Measurements from ENCODE around the gene GMFB.

GMFB gene

DNA sequence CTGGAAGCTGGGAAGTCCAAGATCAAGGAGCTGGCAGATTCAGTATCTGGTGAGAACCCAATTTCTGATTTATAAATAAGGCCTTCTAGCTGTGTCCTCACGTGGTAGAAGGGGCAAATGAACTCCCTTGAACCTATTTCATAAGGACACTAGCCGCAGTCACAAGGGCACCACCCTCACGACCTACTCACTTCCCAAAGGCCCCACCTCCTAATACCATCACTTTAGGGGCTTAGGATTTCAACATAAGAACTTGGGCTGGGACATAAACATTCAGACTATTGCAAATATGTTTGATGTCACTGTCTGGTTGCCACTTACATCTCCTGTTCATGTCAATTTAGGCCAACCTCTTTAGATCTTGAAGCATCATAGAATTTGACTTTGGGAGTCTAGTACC, 36.8 kb downstream of the GMFB start:
- ChIA-PET CTCF (interaction anchor here (0.6 kb wide), 2 partner anchors 56 to 84 kb away, joined by 3 read pairs; no protein-coding TSS in a partner anchor), POLR2A (interaction anchor here (0.7 kb wide), 1 partner anchor 11 kb away, joined by 3 read pairs; no protein-coding TSS in a partner anchor)
- H3K4me1 ChIP-seq (ENCODE audit: control insufficient read depth, insufficient read depth, low read length): no peaks in the 10 kb centered on the region

More for the DNA sequence above, 36.8 kb downstream of the GMFB start:
- no peaks in the 10 kb centered on the region for H3K9me3 ChIP-seq (ENCODE audit: control insufficient read depth, insufficient read depth, low read depth, low read length)
- H3K36me3 ChIP-seq (ENCODE audit: control insufficient read depth in 2 of 2, insufficient read depth in 1 of 2, low read length in 2 of 2): no peaks in the 10 kb centered on the region; a peak in 1 of 3 replicates
- no peak overlapping the region for H3K27ac ChIP-seq (ENCODE audit: extremely low read depth, low read depth, low read length)
- no peak for TF ChIP-seq ZNF140 (tag by site-specific recombination; IDR thresholded peaks at IDR 0.05)
- TF ChIP-seq, protein P1, sequence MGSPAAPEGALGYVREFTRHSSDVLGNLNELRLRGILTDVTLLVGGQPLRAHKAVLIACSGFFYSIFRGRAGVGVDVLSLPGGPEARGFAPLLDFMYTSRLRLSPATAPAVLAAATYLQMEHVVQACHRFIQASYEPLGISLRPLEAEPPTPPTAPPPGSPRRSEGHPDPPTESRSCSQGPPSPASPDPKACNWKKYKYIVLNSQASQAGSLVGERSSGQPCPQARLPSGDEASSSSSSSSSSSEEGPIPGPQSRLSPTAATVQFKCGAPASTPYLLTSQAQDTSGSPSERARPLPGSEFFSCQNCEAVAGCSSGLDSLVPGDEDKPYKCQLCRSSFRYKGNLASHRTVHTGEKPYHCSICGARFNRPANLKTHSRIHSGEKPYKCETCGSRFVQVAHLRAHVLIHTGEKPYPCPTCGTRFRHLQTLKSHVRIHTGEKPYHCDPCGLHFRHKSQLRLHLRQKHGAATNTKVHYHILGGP (tag by site-specific recombination; IDR thresholded peaks at IDR 0.05): no peak
- TF ChIP-seq ZNF548 (tag by site-specific recombination; IDR thresholded peaks at IDR 0.05): no peak
- TF ChIP-seq, protein P2, sequence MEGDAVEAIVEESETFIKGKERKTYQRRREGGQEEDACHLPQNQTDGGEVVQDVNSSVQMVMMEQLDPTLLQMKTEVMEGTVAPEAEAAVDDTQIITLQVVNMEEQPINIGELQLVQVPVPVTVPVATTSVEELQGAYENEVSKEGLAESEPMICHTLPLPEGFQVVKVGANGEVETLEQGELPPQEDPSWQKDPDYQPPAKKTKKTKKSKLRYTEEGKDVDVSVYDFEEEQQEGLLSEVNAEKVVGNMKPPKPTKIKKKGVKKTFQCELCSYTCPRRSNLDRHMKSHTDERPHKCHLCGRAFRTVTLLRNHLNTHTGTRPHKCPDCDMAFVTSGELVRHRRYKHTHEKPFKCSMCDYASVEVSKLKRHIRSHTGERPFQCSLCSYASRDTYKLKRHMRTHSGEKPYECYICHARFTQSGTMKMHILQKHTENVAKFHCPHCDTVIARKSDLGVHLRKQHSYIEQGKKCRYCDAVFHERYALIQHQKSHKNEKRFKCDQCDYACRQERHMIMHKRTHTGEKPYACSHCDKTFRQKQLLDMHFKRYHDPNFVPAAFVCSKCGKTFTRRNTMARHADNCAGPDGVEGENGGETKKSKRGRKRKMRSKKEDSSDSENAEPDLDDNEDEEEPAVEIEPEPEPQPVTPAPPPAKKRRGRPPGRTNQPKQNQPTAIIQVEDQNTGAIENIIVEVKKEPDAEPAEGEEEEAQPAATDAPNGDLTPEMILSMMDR (tag by site-specific recombination; IDR thresholded peaks at IDR 0.05): no peak
- no peak for TF ChIP-seq ZNF248 (tag by site-specific recombination; IDR thresholded peaks at IDR 0.05)
- TF ChIP-seq ZNF660 (tag by site-specific recombination; IDR thresholded peaks at IDR 0.05): no peak
- no peak for TF ChIP-seq ZFHX2 (tag by site-specific recombination; conservative IDR thresholded peaks at IDR 0.05)
- TF ChIP-seq ZNF561 (tag by site-specific recombination; IDR thresholded peaks at IDR 0.05; ENCODE audit: borderline replicate concordance): no peak
- no peak for TF ChIP-seq SP3 (tag by site-specific recombination; IDR thresholded peaks at IDR 0.05)
- TF ChIP-seq BCL11B (tag by site-specific recombination; IDR thresholded peaks at IDR 0.05; ENCODE audit: low read depth): no peak
- TF ChIP-seq, protein P3, sequence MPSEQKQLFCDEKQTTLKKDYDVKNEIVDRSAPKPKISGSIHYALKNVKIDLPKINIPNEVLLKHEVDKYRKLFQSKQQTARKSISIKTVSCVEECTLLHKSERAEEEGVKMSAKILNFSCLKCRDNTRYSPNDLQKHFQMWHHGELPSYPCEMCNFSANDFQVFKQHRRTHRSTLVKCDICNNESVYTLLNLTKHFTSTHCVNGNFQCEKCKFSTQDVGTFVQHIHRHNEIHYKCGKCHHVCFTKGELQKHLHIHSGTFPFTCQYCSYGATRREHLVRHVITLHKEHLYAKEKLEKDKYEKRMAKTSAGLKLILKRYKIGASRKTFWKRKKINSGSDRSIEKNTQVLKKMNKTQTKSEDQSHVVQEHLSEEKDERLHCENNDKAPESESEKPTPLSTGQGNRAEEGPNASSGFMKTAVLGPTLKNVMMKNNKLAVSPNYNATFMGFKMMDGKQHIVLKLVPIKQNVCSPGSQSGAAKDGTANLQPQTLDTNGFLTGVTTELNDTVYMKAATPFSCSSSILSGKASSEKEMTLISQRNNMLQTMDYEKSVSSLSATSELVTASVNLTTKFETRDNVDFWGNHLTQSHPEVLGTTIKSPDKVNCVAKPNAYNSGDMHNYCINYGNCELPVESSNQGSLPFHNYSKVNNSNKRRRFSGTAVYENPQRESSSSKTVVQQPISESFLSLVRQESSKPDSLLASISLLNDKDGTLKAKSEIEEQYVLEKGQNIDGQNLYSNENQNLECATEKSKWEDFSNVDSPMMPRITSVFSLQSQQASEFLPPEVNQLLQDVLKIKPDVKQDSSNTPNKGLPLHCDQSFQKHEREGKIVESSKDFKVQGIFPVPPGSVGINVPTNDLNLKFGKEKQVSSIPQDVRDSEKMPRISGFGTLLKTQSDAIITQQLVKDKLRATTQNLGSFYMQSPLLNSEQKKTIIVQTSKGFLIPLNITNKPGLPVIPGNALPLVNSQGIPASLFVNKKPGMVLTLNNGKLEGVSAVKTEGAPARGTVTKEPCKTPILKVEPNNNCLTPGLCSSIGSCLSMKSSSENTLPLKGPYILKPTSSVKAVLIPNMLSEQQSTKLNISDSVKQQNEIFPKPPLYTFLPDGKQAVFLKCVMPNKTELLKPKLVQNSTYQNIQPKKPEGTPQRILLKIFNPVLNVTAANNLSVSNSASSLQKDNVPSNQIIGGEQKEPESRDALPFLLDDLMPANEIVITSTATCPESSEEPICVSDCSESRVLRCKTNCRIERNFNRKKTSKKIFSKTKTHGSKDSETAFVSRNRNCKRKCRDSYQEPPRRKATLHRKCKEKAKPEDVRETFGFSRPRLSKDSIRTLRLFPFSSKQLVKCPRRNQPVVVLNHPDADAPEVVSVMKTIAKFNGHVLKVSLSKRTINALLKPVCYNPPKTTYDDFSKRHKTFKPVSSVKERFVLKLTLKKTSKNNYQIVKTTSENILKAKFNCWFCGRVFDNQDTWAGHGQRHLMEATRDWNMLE (tag by site-specific recombination; conservative IDR thresholded peaks at IDR 0.05; ENCODE audit: low read depth): no peak
- TF ChIP-seq ZNF169 (tag by site-specific recombination; IDR thresholded peaks at IDR 0.05): no peak
- no peak for TF ChIP-seq ZNF132 (tag by site-specific recombination; IDR thresholded peaks at IDR 0.05; ENCODE audit: borderline replicate concordance)
- TF ChIP-seq, protein P4, sequence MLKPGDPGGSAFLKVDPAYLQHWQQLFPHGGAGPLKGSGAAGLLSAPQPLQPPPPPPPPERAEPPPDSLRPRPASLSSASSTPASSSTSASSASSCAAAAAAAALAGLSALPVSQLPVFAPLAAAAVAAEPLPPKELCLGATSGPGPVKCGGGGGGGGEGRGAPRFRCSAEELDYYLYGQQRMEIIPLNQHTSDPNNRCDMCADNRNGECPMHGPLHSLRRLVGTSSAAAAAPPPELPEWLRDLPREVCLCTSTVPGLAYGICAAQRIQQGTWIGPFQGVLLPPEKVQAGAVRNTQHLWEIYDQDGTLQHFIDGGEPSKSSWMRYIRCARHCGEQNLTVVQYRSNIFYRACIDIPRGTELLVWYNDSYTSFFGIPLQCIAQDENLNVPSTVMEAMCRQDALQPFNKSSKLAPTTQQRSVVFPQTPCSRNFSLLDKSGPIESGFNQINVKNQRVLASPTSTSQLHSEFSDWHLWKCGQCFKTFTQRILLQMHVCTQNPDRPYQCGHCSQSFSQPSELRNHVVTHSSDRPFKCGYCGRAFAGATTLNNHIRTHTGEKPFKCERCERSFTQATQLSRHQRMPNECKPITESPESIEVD (tag by site-specific recombination; IDR thresholded peaks at IDR 0.05): no peak
- TF ChIP-seq SETDB1 (IDR thresholded peaks at IDR 0.05; ENCODE audit: insufficient read length, low read length): no peak
- TF ChIP-seq, protein P5, sequence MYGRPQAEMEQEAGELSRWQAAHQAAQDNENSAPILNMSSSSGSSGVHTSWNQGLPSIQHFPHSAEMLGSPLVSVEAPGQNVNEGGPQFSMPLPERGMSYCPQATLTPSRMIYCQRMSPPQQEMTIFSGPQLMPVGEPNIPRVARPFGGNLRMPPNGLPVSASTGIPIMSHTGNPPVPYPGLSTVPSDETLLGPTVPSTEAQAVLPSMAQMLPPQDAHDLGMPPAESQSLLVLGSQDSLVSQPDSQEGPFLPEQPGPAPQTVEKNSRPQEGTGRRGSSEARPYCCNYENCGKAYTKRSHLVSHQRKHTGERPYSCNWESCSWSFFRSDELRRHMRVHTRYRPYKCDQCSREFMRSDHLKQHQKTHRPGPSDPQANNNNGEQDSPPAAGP (tag by site-specific recombination; IDR thresholded peaks at IDR 0.05): no peak
- TF ChIP-seq, protein P6, sequence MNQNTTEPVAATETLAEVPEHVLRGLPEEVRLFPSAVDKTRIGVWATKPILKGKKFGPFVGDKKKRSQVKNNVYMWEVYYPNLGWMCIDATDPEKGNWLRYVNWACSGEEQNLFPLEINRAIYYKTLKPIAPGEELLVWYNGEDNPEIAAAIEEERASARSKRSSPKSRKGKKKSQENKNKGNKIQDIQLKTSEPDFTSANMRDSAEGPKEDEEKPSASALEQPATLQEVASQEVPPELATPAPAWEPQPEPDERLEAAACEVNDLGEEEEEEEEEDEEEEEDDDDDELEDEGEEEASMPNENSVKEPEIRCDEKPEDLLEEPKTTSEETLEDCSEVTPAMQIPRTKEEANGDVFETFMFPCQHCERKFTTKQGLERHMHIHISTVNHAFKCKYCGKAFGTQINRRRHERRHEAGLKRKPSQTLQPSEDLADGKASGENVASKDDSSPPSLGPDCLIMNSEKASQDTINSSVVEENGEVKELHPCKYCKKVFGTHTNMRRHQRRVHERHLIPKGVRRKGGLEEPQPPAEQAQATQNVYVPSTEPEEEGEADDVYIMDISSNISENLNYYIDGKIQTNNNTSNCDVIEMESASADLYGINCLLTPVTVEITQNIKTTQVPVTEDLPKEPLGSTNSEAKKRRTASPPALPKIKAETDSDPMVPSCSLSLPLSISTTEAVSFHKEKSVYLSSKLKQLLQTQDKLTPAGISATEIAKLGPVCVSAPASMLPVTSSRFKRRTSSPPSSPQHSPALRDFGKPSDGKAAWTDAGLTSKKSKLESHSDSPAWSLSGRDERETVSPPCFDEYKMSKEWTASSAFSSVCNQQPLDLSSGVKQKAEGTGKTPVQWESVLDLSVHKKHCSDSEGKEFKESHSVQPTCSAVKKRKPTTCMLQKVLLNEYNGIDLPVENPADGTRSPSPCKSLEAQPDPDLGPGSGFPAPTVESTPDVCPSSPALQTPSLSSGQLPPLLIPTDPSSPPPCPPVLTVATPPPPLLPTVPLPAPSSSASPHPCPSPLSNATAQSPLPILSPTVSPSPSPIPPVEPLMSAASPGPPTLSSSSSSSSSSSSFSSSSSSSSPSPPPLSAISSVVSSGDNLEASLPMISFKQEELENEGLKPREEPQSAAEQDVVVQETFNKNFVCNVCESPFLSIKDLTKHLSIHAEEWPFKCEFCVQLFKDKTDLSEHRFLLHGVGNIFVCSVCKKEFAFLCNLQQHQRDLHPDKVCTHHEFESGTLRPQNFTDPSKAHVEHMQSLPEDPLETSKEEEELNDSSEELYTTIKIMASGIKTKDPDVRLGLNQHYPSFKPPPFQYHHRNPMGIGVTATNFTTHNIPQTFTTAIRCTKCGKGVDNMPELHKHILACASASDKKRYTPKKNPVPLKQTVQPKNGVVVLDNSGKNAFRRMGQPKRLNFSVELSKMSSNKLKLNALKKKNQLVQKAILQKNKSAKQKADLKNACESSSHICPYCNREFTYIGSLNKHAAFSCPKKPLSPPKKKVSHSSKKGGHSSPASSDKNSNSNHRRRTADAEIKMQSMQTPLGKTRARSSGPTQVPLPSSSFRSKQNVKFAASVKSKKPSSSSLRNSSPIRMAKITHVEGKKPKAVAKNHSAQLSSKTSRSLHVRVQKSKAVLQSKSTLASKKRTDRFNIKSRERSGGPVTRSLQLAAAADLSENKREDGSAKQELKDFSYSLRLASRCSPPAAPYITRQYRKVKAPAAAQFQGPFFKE (tag by site-specific recombination; IDR thresholded peaks at IDR 0.05; ENCODE audit: borderline replicate concordance): no peak
- TF ChIP-seq, protein P7, sequence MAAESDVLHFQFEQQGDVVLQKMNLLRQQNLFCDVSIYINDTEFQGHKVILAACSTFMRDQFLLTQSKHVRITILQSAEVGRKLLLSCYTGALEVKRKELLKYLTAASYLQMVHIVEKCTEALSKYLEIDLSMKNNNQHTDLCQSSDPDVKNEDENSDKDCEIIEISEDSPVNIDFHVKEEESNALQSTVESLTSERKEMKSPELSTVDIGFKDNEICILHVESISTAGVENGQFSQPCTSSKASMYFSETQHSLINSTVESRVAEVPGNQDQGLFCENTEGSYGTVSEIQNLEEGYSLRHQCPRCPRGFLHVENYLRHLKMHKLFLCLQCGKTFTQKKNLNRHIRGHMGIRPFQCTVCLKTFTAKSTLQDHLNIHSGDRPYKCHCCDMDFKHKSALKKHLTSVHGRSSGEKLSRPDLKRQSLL (tag by site-specific recombination; IDR thresholded peaks at IDR 0.05): no peak
- TF ChIP-seq ZNF157 (tag by site-specific recombination; IDR thresholded peaks at IDR 0.05): no peak
- TF ChIP-seq GLIS1 (tag by site-specific recombination; IDR thresholded peaks at IDR 0.05): no peak
- H3K4me3 ChIP-seq (ENCODE audit: low read depth, low read length): no peak overlapping the region
